ENCODE data around the gene MAEL.

The MAEL gene

DNA sequence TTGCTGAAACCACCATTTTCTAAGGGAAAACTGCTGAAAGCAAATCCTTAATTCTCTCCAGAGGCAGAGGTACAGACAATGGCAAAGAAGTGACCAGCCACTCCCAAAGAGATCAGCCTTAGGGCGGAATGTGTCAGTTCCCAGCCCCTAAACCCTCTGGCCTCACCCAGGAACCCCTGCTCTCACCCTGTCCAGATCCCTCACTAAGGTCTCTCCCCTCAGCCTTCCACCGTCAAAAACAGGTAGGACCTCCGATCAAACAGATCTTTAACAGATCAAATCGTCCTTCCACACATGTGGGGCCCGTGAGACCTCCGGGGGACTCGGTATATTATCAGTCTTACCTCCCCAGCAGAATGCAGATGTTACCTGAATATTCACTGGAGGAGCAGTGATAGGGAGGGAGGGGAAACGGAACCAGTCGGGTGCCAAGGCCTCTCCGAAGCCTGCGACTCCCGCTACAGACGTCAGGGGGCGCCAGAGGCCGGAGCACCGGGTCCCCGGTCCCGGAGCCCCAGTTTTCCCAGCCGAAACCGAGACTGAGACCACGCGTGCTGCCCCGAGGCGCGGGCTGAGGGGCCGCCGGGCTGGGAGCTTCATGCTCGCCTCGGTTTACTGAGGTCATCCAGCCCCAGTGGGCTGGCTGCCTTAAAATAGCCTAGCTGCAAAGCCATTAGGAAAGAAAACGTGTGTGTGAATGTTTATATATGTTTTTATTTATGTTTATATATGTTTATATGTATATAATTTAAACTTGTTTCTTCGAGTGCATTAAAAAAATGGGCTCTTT lies 77.4 kb downstream of the MAEL start:
- Histone ChIP-seq H3K9me3 (ENCODE audit: control insufficient read depth, low read length) (no peaks in the 10 kb centered on the region), H3K4me1 (no peaks in the 10 kb centered on the region), H3K79me2 (no peaks in the 10 kb centered on the region), H3K4me2 (ENCODE audit: low read length) (peak overlapping the region; percentile 67), H3K4me3 (ENCODE audit: low read depth, low read length) (no peak overlapping the region), H3K27ac (no peak overlapping the region), H3K27me3 (ENCODE audit: control insufficient read depth, insufficient read depth, low read length) (no peaks in the 10 kb centered on the region), H3K36me3 (ENCODE audit: control insufficient read depth, insufficient read depth, low read length) (no peaks in the 10 kb centered on the region), H2AFZ (peak overlapping the region; percentile 80), H3K9ac (no peak overlapping the region)
- TF ChIP-seq, protein P1, sequence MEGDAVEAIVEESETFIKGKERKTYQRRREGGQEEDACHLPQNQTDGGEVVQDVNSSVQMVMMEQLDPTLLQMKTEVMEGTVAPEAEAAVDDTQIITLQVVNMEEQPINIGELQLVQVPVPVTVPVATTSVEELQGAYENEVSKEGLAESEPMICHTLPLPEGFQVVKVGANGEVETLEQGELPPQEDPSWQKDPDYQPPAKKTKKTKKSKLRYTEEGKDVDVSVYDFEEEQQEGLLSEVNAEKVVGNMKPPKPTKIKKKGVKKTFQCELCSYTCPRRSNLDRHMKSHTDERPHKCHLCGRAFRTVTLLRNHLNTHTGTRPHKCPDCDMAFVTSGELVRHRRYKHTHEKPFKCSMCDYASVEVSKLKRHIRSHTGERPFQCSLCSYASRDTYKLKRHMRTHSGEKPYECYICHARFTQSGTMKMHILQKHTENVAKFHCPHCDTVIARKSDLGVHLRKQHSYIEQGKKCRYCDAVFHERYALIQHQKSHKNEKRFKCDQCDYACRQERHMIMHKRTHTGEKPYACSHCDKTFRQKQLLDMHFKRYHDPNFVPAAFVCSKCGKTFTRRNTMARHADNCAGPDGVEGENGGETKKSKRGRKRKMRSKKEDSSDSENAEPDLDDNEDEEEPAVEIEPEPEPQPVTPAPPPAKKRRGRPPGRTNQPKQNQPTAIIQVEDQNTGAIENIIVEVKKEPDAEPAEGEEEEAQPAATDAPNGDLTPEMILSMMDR (IDR thresholded peaks at IDR 0.05) = peak; percentile 78

DNA sequence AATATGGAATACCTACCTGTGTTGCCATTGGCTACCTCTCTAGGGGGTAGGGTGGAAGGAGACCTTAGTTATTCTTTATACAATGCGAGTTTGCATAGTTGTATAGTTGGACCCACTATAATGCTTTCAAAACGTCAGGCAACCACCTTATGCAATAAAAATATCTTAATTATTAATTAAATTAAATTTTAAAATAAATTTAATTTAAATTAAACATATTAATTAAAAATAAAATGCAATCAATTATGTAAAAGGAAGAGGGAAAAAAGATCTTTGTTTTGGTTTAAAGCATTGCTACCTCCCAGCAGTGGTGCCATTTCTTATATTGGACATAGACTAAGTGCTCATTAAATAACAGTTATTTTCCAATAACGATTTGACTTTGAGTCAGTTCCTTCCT lies 78.8 kb downstream of the MAEL start:
- H3K4me3 ChIP-seq (ENCODE audit: low read depth, low read length) = no peak overlapping the region
- H3K36me3 ChIP-seq (ENCODE audit: control insufficient read depth, insufficient read depth, low read length) = no peaks in the 10 kb centered on the region
- no peak overlapping the region for H3K9ac ChIP-seq
- no peaks in the 10 kb centered on the region for H3K4me1 ChIP-seq
- no peaks in the 10 kb centered on the region for H3K9me3 ChIP-seq (ENCODE audit: control insufficient read depth, low read length)
- H3K79me2 ChIP-seq = no peaks in the 10 kb centered on the region
- TF ChIP-seq, protein P1 (IDR thresholded peaks at IDR 0.05) = no peak
- H3K27me3 ChIP-seq (ENCODE audit: control insufficient read depth, insufficient read depth, low read length) = no peaks in the 10 kb centered on the region
- H2AFZ ChIP-seq = no peak overlapping the region
- no peak overlapping the region for H3K27ac ChIP-seq
- no peak overlapping the region for H3K4me2 ChIP-seq (ENCODE audit: low read length)

DNA sequence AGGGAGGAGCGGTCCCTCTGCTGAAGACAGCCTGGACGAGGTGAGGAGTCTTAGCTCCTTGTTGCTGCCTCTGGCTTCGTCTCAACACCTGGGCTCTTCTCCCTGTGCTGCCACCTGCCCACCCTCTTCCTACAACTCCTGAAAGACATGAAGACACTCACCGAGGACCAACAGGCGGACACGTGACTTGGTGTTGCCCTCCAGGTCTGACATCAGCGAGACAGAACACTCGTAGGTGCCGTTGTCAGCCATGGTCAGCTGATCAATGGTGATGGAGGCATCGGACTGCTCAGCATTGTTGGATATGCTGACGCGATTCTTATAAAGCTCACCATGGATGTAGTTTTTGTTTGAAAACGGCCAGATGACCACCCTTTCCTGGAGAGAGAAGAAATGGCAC lies 79.7 kb downstream of the MAEL start:
- TF ChIP-seq, protein P1 (IDR thresholded peaks at IDR 0.05) = no peak
- Histone ChIP-seq H3K4me1 (no peaks in the 10 kb centered on the region), H3K79me2 (no peaks in the 10 kb centered on the region), H2AFZ (no peak overlapping the region), H3K4me2 (ENCODE audit: low read length) (no peak overlapping the region), H3K27me3 (ENCODE audit: control insufficient read depth, insufficient read depth, low read length) (no peaks in the 10 kb centered on the region), H3K4me3 (ENCODE audit: low read depth, low read length) (no peak overlapping the region), H3K9me3 (ENCODE audit: control insufficient read depth, low read length) (no peaks in the 10 kb centered on the region), H3K9ac (no peak overlapping the region), H3K36me3 (ENCODE audit: control insufficient read depth, insufficient read depth, low read length) (no peaks in the 10 kb centered on the region), H3K27ac (no peak overlapping the region)

DNA sequence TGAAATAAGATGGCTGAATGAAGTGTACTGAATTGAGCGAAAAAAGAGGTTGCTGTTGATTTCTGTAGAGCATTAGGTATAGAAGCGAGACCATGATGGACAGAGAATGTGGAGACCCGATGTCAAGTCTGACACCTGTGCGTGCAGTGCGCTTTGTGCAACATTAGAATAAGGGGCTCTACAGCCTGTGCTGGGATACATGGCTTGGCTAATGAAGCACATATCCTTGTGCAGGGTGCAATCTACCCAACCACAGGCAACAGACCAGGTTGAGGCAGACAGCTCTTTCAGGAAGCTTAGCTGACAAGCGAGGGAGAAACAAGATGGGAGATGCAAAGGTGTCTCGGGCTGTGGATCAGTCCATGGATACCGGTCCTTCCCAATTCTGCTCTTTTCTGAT lies 82.2 kb downstream of the MAEL start:
- H3K27me3 ChIP-seq (ENCODE audit: control insufficient read depth, insufficient read depth, low read length) = no peaks in the 10 kb centered on the region
- H3K9ac ChIP-seq = no peak overlapping the region
- H3K4me1 ChIP-seq = no peaks in the 10 kb centered on the region
- H3K79me2 ChIP-seq = no peaks in the 10 kb centered on the region
- no peaks in the 10 kb centered on the region for H3K36me3 ChIP-seq (ENCODE audit: control insufficient read depth, insufficient read depth, low read length)
- H3K27ac ChIP-seq = no peak overlapping the region
- no peak overlapping the region for H3K4me3 ChIP-seq (ENCODE audit: low read depth, low read length)
- TF ChIP-seq, protein P1 (IDR thresholded peaks at IDR 0.05) = no peak
- H2AFZ ChIP-seq = no peak overlapping the region
- no peaks in the 10 kb centered on the region for H3K9me3 ChIP-seq (ENCODE audit: control insufficient read depth, low read length)
- no peak overlapping the region for H3K4me2 ChIP-seq (ENCODE audit: low read length)

All from parathyroid adenoma (tissue), 2 donors.